Gastrocnemius medialis (tissue), 4 donors: ENCODE measurements around the gene DND1. TPM values are rescaled to one million over a fixed set of nuclear protein-coding genes. Genes with fewer than 3 reads are reported as not detected.

ENCODE experiments used
- ATAC-seq, 2 donors: fragments of 150-250 bp; one replicate each; pipeline ENCODE4 v1.9.1; 2016
- DNase-seq, 2 donors: peaks; one replicate each; pipeline ENCODE4 v3.0.0-alpha.2; 2019
- H3K27ac ChIP-seq, 4 donors: fragments of 200-600 bp; sonication (generic); 1 replicate in 1 of 4; 2 replicates in 3 of 4; pipeline ENCODE4 v1.5.1; 2016 to 2018; ENCODE audit warnings: mild to moderate bottlenecking in 2 of 4, moderate library complexity in 1 of 4
- H3K27me3 ChIP-seq, 3 donors: fragments of 200-600 bp; sonication (generic) in 2 of 3; 1 replicate in 1 of 3; 2 replicates in 2 of 3; pipeline versions ENCODE4 v1.5.1 to v1.6.0; 2016 to 2019; ENCODE audit warnings: mild to moderate bottlenecking in 1 of 3, moderate library complexity in 1 of 3
- H3K36me3 ChIP-seq, 2 donors: fragments of 200-600 bp; sonication (generic) in 1 of 2; one replicate each; pipeline ENCODE4 v1.5.1; 2017 to 2018
- H3K4me1 ChIP-seq, 2 donors: fragments of 200-600 bp; sonication (generic) in 1 of 2; one replicate each; pipeline ENCODE4 v1.5.1; 2016 to 2017; ENCODE audit warnings: mild to moderate bottlenecking in 2 of 2
- H3K4me3 ChIP-seq, 4 donors: fragments of 200-600 bp; sonication (generic) in 3 of 4; 1 replicate in 1 of 4; 2 replicates in 3 of 4; pipeline ENCODE4 v1.5.1; 2016 to 2019; ENCODE audit warnings: mild to moderate bottlenecking in 2 of 4
- H3K9me3 ChIP-seq, 3 donors: fragments of 200-600 bp; sonication (generic) in 2 of 3; 1 replicate in 1 of 3; 2 replicates in 2 of 3; pipeline ENCODE4 v1.5.1; 2016 to 2019
- CTCF ChIP-seq, 5 experiments: fragments of 450-650 bp in 3 of 5; fragments of 200-600 bp in 2 of 5; sonication (generic) in 2 of 5; IDR thresholded peaks in 4 of 5; conservative IDR thresholded peaks in 1 of 5; 1 replicate in 4 of 5; 2 replicates in 1 of 5; pipeline ENCODE4 v1.5.1; 2016 to 2019; ENCODE audit warnings: antibody characterized with exemption in 5 of 5, mild to moderate bottlenecking in 3 of 5, moderate library complexity in 3 of 5
- POLR2A ChIP-seq, 2 donors: fragments of 450-650 bp; IDR thresholded peaks; one replicate each; pipeline ENCODE4 v1.6.1; 2017; ENCODE audit warnings: antibody characterized with exemption in 2 of 2, mild to moderate bottlenecking in 2 of 2, moderate library complexity in 2 of 2
- in situ Hi-C, 4 donors: fragments of 200-750 bp; cut with MboI; loops; one replicate each; pipeline versions ENCODE4 v1.15.0 to v1.8.0; 2017; ENCODE audit warnings: low sequenced_read_pairs in 4 of 4
- intact Hi-C: fragments of 100-400 bp; cut with DNase I; formaldehyde crosslinking; loops from one replicate; pipeline ENCODE4 v1.15.1; 2023; ENCODE audit warnings: low total_unique reads
- total RNA-seq, 4 donors: library from RNA; depleted of rRNA; stranded (reverse); fragments of >200 nt; gene quantifications; one replicate each; pipeline versions ENCODE4 v1.1.0 to v1.2.3, GENCODE V29; 2016

DND1 gene
- total RNA-seq, 4 donors from 2014 or later, result 0.20 to 5.0 (median 1.8) TPM; not detected in 1

DNA sequence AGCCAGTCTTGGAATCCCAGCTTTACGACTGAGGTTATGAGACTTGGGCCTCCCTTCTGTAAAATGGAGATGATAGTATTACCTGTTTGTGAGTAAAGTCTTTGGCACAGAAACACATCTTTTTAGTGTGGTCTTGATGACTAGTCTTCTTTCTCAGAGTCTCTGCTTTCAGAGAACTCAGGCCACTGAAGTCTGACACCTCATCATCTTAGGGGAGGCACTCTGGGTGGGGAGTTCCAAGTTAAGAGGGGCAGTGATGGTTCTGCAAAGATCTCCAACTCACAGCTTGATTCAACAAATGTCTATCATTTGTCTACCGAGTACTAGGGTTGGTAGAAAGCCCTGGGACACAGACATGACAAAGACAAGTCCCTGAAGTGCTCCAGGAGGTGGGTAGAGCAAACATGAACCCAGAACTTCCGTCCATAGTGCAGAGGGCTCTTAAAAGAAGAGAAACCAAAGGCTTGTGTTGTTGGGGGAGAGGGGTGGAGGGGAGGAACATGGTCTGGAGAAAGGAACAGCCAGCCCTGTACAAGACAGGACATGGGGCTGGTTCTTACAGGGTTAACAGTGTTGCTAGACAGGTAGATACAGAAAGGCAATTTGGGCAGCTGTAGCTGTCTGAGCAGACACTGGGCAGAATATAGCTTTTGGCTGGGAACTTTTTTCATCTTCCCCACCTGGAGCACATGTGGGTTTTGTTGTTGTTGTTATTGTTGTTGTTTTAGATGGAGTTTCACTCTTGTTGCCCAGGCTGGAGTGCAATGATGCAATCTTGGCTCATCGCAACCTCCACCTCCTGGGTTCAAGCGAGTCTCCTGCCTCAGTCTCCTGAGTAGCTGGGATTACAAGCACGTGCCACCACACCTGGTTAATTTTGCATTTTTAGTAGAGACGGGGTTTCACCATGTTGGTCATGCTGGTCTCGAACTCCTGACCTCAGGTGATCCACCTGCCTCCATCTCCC lies 37.8 kb downstream of the DND1 start:
- H3K4me1 ChIP-seq, result peaks cover 20 to 24% of the 10 kb centered on the region in 2 donors
- no peak for TF ChIP-seq CTCF (IDR thresholded peaks at IDR 0.05 in 4 of 5, conservative IDR thresholded peaks at IDR 0.05 in 1 of 5)
- TF ChIP-seq POLR2A (IDR thresholded peaks at IDR 0.05), result no peak
- no peak overlapping the region for H3K4me3 ChIP-seq
- no peaks in the 10 kb centered on the region for H3K36me3 ChIP-seq
- no peak for ATAC-seq
- no peak overlapping the region for H3K27ac ChIP-seq
- DNase-seq, result no peak
- H3K27me3 ChIP-seq, result no peaks in the 10 kb centered on the region
- intact Hi-C loops (loop anchor here (5.0 kb wide), 1 partner anchor 263 kb away; no protein-coding TSS in a partner anchor), in situ Hi-C loops (loop anchor here in 2 of 4 donors (10.0 kb wide), 2 partner anchors 51 to 61 kb away; no protein-coding TSS in a partner anchor)
- no peaks in the 10 kb centered on the region for H3K9me3 ChIP-seq

- H3K4me1 ChIP-seq, result peaks cover 13 to 17% of the 10 kb centered on the region in 2 donors
- H3K27me3 ChIP-seq, result no peaks in the 10 kb centered on the region
- no peaks in the 10 kb centered on the region for H3K36me3 ChIP-seq
- in situ Hi-C loops (loop anchor here in 3 of 4 donors (5.0 to 10.0 kb wide), 3 partner anchors 49 to 59 kb away; no protein-coding TSS in a partner anchor), intact Hi-C loops (no loop called here)
- H3K9me3 ChIP-seq, result no peaks in the 10 kb centered on the region
- no peak for DNase-seq
- no peak overlapping the region for H3K4me3 ChIP-seq
- ATAC-seq, result no peak
- H3K27ac ChIP-seq, result no peak overlapping the region
- TF ChIP-seq CTCF (IDR thresholded peaks at IDR 0.05 in 4 of 5, conservative IDR thresholded peaks at IDR 0.05 in 1 of 5) (no peak), POLR2A (IDR thresholded peaks at IDR 0.05) (no peak)
These were observed 39.3 kb downstream of the DND1 start for GRCh38 chr5:140634103-140634502.

DNA sequence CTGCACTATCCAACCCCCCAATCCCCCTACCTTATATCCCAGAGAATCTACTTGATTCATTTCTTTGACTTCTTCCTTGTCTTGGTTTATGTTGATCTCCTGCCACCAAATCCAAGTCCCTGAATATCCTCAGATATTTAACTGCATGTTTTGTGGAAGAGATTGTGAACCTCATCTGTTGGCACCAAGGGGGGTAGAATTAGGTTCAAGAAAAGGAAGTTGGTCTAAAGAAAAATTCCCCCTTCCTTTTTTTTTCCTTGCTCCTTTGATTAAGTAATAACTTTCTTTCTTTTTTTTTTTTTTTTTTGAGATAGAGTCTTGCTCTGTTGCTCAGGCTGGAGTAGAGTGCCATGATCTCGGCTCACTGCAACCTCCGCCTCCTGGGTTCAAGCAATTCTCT lies 39.9 kb downstream of the DND1 start:
- in situ Hi-C loops, result loop anchor here in 3 of 4 donors (5.0 to 10.0 kb wide), 3 partner anchors 49 to 59 kb away; no protein-coding TSS in a partner anchor

GRCh38 chr5:140633021-140633471 lies 40.3 kb downstream of the DND1 start, which contains the start of gene CD14:
Gene CD14, minus strand, starts transcription at chr5:140633175. Its CDS starts 104 bp downstream, at chr5:140633071.
- in situ Hi-C loops (loop anchor here in 3 of 4 donors (5.0 to 10.0 kb wide), 3 partner anchors 48 to 58 kb away; no protein-coding TSS in a partner anchor), intact Hi-C loops (no loop called here)
- H3K27me3 ChIP-seq, result no peaks in the 10 kb centered on the region
- ATAC-seq (peak; percentile 47 to 56), DNase-seq (peak; percentile 36 to 61)
- peak within 1 kb of the TSS; percentile 55 to 67 (median 60) for H3K4me3 ChIP-seq
- TF ChIP-seq CTCF (IDR thresholded peaks at IDR 0.05 in 4 of 5, conservative IDR thresholded peaks at IDR 0.05 in 1 of 5), result no peak
- no peak for TF ChIP-seq POLR2A (IDR thresholded peaks at IDR 0.05)
- H3K27ac ChIP-seq, result peak within 1 kb of the TSS; percentile 70 to 78 (median 75)
- H3K4me1 ChIP-seq, result peaks cover 8 to 13% of the 10 kb centered on the region in 2 donors
- no peaks in the 10 kb centered on the region for H3K9me3 ChIP-seq
- H3K36me3 ChIP-seq, result no peaks in the 10 kb centered on the region

More for the DNA sequence above, 39.9 kb downstream of the DND1 start:
- Histone ChIP-seq H3K36me3 (no peaks in the 10 kb centered on the region), H3K4me3 (peak overlapping the region in 3 of 4 donors; percentile 58 to 67 (median 61)), H3K27ac (peak overlapping the region; percentile 70 to 78 (median 75)), H3K4me1 (peaks cover 8 to 13% of the 10 kb centered on the region in 2 donors), H3K9me3 (no peaks in the 10 kb centered on the region), H3K27me3 (no peaks in the 10 kb centered on the region)
- intact Hi-C loops, result no loop called here
- ATAC-seq, result no peak
- no peak for DNase-seq
- TF ChIP-seq POLR2A (IDR thresholded peaks at IDR 0.05) (no peak), CTCF (IDR thresholded peaks at IDR 0.05 in 4 of 5, conservative IDR thresholded peaks at IDR 0.05 in 1 of 5) (no peak)
